GM23248 (cell line): ENCODE results near the gene RSL1D1. TPM values are rescaled to one million over a fixed set of nuclear protein-coding genes. Genes with fewer than 3 reads are reported as not detected.

ENCODE experiments used
- DNase-seq: peaks from one replicate; pipeline ENCODE4 v3.0.0-alpha.2; 2015
- H2AFZ ChIP-seq: fragments of 200-600 bp; sonication (generic); 2 replicates; pipeline ENCODE4 v1.6.1; 2016; ENCODE audit warnings: antibody characterized with exemption
- H3F3A ChIP-seq: fragments of 200-600 bp; sonication (generic); 2 replicates; pipeline ENCODE4 v1.6.1; 2016; ENCODE audit warnings: mild to moderate bottlenecking, antibody characterized with exemption, mixed run types; ENCODE audit not compliant: insufficient read depth
- H3K27ac ChIP-seq: fragments of 200-600 bp; sonication (generic); 2 replicates; pipeline ENCODE4 v1.5.1; 2016; ENCODE audit warnings: mild to moderate bottlenecking
- H3K27me3 ChIP-seq: fragments of 200-600 bp; sonication (generic); replicated peaks from 2 replicates; pipeline ENCODE4 v1.6.1; 2016; ENCODE audit warnings: mild to moderate bottlenecking; ENCODE audit not compliant: insufficient read depth
- H3K36me3 ChIP-seq: fragments of 200-600 bp; sonication (generic); 2 replicates; pipeline ENCODE4 v1.6.1; 2016; ENCODE audit warnings: low read depth, mild to moderate bottlenecking
- H3K4me1 ChIP-seq: fragments of 200-600 bp; sonication (generic); 2 replicates; pipeline ENCODE4 v1.6.1; 2016; ENCODE audit warnings: mild to moderate bottlenecking; ENCODE audit not compliant: insufficient read depth
- H3K4me2 ChIP-seq: fragments of 200-600 bp; sonication (generic); one replicate; pipeline ENCODE4 v1.6.1; 2016; ENCODE audit warnings: mild to moderate bottlenecking; ENCODE audit not compliant: unreplicated experiment
- H3K4me3 ChIP-seq: fragments of 200-600 bp; sonication (generic); 2 replicates; pipeline ENCODE4 v1.5.1; 2016; ENCODE audit warnings: mild to moderate bottlenecking
- H3K79me2 ChIP-seq: fragments of 200-600 bp; sonication (generic); 2 replicates; pipeline ENCODE4 v1.6.1; 2016; ENCODE audit warnings: mild to moderate bottlenecking; ENCODE audit not compliant: insufficient read depth
- H3K9ac ChIP-seq: fragments of 200-600 bp; sonication (generic); 2 replicates; pipeline ENCODE4 v1.6.1; 2016; ENCODE audit warnings: mild to moderate bottlenecking
- H3K9me2 ChIP-seq: fragments of 200-600 bp; sonication (generic); 2 replicates; pipeline ENCODE4 v1.6.1; 2016; ENCODE audit warnings: mixed run types, mild to moderate bottlenecking, moderate library complexity; ENCODE audit not compliant: insufficient read depth
- H3K9me3 ChIP-seq: fragments of 200-600 bp; sonication (generic); one replicate; pipeline ENCODE4 v1.6.1; 2017; ENCODE audit warnings: low read depth
- H4K20me1 ChIP-seq: fragments of 200-600 bp; sonication (generic); 2 replicates; pipeline ENCODE4 v1.6.0; 2016; ENCODE audit not compliant: insufficient read depth
- EZH2 ChIP-seq: fragments of 200-600 bp; sonication (generic); IDR thresholded peaks from 2 replicates; pipeline ENCODE4 v1.6.1; 2018; ENCODE audit warnings: antibody characterized with exemption, mild to moderate bottlenecking; ENCODE audit not compliant: insufficient read depth, poor library complexity, severe bottlenecking
- EZH2phosphoT487 ChIP-seq: fragments of 200-600 bp; sonication (generic); IDR thresholded peaks from 2 replicates; pipeline ENCODE4 v1.6.1; 2018; ENCODE audit warnings: antibody characterized with exemption, moderate library complexity, mild to moderate bottlenecking, low read depth; ENCODE audit not compliant: insufficient read depth
- WGBS, 2 experiments: methylation state at CpG; one replicate each; pipeline ENCODE4 v1.1.6; 2015 to 2017; ENCODE audit warnings: low lambda C conversion rate in 2 of 2, low coverage in 1 of 2; ENCODE audit errors: missing lambda C conversion rate in 2 of 2; 5-methylcytosine and 5-hydroxymethylcytosine counted together
- in situ Hi-C: fragments of 300-500 bp; cut with MboI; formaldehyde crosslinking; loops from 2 replicates; pipeline ENCODE4 v1.15.0; 2020
- polyA plus RNA-seq: library from polyadenylated mRNA; unstranded; fragments of >200 nt; fragmentation: Nextera tagmentation; extraction: Ambion mirVana; gene quantifications from 2 replicates; pipeline ENCODE4 v1.2.1, GENCODE V29; 2016
- total RNA-seq: library from RNA; depleted of rRNA; stranded (reverse); fragments of >200 nt; shearing (Covaris generic); gene quantifications from 2 replicates; pipeline ENCODE4 v1.2.3, GENCODE V29; 2014

Gene RSL1D1
- total and polyA plus RNA-seq, 2 experiments from 2014 or later, result 150 to 274 TPM

DNA sequence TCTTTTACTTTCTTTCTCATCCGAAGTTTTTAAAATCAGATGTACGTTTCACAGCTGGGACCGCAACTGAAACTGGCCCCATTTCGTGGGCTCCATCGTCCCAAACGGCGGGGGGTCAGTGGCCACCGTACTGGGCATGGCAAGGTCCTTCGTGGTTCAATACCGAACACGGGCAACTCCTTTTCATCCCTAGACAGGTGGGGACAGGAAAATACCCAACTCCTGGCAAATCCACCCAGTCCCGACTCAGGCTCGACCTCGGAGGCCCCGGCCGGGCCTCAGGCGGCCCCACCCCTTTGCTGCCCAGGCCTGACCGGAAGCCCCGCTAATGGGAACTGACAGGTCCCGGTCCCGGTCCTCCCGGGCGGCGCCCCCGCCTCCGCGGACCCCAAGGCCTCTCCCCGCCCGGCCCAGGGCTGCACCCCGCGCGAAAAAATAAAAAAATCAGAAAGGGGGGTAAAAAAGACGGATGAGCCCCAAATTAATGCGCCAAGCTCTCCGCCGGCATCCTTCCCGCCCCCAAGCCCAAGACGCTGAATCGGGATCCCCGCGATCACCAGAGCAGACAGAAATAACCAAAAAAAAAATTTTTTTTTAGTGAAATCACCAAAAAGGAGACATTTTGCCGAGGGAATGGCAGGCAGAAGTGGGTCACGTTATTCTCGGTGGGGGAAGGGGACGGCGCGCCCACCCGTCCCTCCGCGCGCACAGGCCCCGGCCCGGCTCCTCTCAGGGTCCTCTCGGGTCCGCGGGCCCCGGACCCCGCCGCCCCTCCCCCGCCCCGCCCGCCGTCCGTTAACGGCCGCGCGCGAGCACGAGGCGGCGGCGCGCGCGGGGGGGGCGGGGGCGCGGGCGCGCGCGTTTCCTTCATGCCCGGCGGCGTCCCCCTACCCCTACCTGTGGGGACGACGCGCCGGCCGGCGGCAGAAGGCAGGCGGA is 54.8 kb downstream of the RSL1D1 start:
- H3K9ac ChIP-seq, result peak overlapping the region; percentile 98
- H3K36me3 ChIP-seq, result no peaks in the 10 kb centered on the region; the same call in 1 of the 2 replicates
- H3K79me2 ChIP-seq, result peaks cover 75% of the 10 kb centered on the region
- 0 out of 2 replicates have a peak, but pooled peaks cover 13% of the 10 kb centered on the region for H4K20me1 ChIP-seq
- H2AFZ ChIP-seq, result peak overlapping the region; percentile 34; the same call in 1 of the 2 replicates
- no peaks in the 10 kb centered on the region for H3K27me3 ChIP-seq
- H3F3A ChIP-seq, result peaks cover 55% of the 10 kb centered on the region
- in situ Hi-C loops, result no loop called here
- peak overlapping the region; percentile 85 for H3K4me3 ChIP-seq
- H3K9me2 ChIP-seq, result no peaks in the 10 kb centered on the region; the same call in 1 of the 2 replicates
- TF ChIP-seq EZH2phosphoT487, result no peak
- no peak for TF ChIP-seq EZH2
- H3K4me2 ChIP-seq, result peak overlapping the region; percentile 86
- peak overlapping the region; percentile 90 for H3K27ac ChIP-seq
- DNase-seq, result peak; percentile 78
- peaks cover 55% of the 10 kb centered on the region for H3K4me1 ChIP-seq
- no peaks in the 10 kb centered on the region for H3K9me3 ChIP-seq
- WGBS, 2 experiments, result 2 to 4% methylated on average over 35 to 59 of the region's 93 CpGs

GRCh38 chr16:11795887-11796226 is 55.5 kb downstream of the RSL1D1 start:
- H3K36me3 ChIP-seq, result no peaks in the 10 kb centered on the region; the same call in 1 of the 2 replicates
- no peak for DNase-seq
- H3K27ac ChIP-seq, result peak overlapping the region; percentile 90
- peaks cover 82% of the 10 kb centered on the region for H3K79me2 ChIP-seq
- peak overlapping the region; percentile 86 for H3K4me2 ChIP-seq
- no peaks in the 10 kb centered on the region for H3K27me3 ChIP-seq
- no peaks in the 10 kb centered on the region; the same call in 1 of the 2 replicates for H3K9me2 ChIP-seq
- TF ChIP-seq EZH2phosphoT487 (no peak), EZH2 (no peak)
- H3K9ac ChIP-seq, result peak overlapping the region; percentile 98
- H2AFZ ChIP-seq, result peak overlapping the region; percentile 34; the same call in 1 of the 2 replicates
- H3K4me1 ChIP-seq, result peaks cover 49% of the 10 kb centered on the region
- in situ Hi-C loops, result no loop called here
- 35 to 43% methylated on average over 8 of the region's 8 CpGs for WGBS, 2 experiments
- H3K4me3 ChIP-seq, result peak overlapping the region; percentile 85
- H3F3A ChIP-seq, result peaks cover 52% of the 10 kb centered on the region
- H4K20me1 ChIP-seq, result 0 out of 2 replicates have a peak, but pooled peaks cover 13% of the 10 kb centered on the region
- H3K9me3 ChIP-seq, result no peaks in the 10 kb centered on the region

DNA sequence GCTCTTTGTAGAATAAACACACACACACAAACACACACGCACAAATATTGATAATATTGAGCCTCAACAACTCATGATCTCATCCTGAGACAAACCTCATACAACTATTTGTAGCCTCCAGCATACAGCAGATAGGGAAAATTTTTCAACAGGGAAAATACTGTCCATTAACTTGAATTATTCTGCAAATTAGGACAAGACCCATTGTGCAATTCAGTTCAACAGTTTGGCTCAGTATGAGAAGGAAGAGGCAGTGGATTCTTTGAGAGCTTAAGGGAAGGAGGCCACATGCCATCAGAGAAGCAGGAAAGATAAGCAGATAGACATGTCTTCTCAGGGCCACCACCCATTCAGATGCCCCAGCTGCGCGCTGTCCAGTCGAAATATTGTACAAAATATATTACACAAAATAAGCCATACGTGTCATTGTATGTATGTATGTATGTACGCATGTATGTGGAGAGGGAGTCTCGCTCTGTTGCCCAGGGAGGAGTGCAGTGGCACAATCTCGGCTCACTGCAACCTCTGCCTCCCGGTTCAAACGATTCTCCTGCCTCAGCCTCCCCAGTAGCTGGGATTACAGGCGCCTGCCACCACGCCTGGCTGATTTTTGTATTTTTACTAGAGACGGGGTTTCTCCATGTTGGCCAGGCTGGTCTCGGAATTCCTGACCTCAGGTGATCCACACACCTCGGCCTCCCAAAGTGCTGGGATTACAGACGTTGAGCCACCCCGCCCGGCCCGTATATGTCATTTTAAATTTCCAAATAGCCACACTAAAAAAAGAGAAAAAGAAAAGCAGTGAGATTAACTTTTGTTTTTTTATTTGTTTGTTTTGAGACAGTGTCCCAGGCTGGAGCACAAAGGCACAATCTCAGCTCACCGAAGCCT is 56.1 kb downstream of the RSL1D1 start:
- peaks cover 88% of the 10 kb centered on the region for H3K79me2 ChIP-seq
- peak overlapping the region; percentile 86 for H3K4me2 ChIP-seq
- peak overlapping the region; percentile 90 for H3K27ac ChIP-seq
- in situ Hi-C loops, result no loop called here
- H3K9me3 ChIP-seq, result no peaks in the 10 kb centered on the region
- peak; percentile 35 for DNase-seq
- H2AFZ ChIP-seq, result no peak overlapping the region
- H3K36me3 ChIP-seq, result peaks cover 1% of the 10 kb centered on the region; the same call in 1 of the 2 replicates
- H3K27me3 ChIP-seq, result no peaks in the 10 kb centered on the region
- H3K9me2 ChIP-seq, result no peaks in the 10 kb centered on the region; the same call in 1 of the 2 replicates
- peak overlapping the region; percentile 98 for H3K9ac ChIP-seq
- H3K4me3 ChIP-seq, result peak overlapping the region; percentile 85
- 85 to 86% methylated on average over 19 to 20 of the region's 20 CpGs for WGBS, 2 experiments
- TF ChIP-seq EZH2phosphoT487 (no peak), EZH2 (no peak)
- H3F3A ChIP-seq, result peaks cover 49% of the 10 kb centered on the region
- 0 out of 2 replicates have a peak, but pooled peaks cover 14% of the 10 kb centered on the region for H4K20me1 ChIP-seq
- peaks cover 43% of the 10 kb centered on the region for H3K4me1 ChIP-seq

- H3K9me3 ChIP-seq, result no peaks in the 10 kb centered on the region
- H3F3A ChIP-seq, result peaks cover 41% of the 10 kb centered on the region
- no peaks in the 10 kb centered on the region; the same call in 1 of the 2 replicates for H3K9me2 ChIP-seq
- no peak for DNase-seq
- H3K4me1 ChIP-seq, result peaks cover 42% of the 10 kb centered on the region
- in situ Hi-C loops, result no loop called here
- peak overlapping the region; percentile 86 for H3K4me2 ChIP-seq
- peak overlapping the region; percentile 85; the same call in 1 of the 2 replicates for H3K4me3 ChIP-seq
- H3K36me3 ChIP-seq, result peaks cover 4% of the 10 kb centered on the region; the same call in 1 of the 2 replicates
- 26 to 43% methylated on average over 2 of the region's 2 CpGs for WGBS, 2 experiments
- no peak overlapping the region for H2AFZ ChIP-seq
- peak overlapping the region; percentile 98; the same call in 1 of the 2 replicates for H3K9ac ChIP-seq
- peak overlapping the region; percentile 90 for H3K27ac ChIP-seq
- no peaks in the 10 kb centered on the region for H3K27me3 ChIP-seq
- 0 out of 2 replicates have a peak, but pooled peaks cover 22% of the 10 kb centered on the region for H4K20me1 ChIP-seq
- H3K79me2 ChIP-seq, result peaks cover 90% of the 10 kb centered on the region
- TF ChIP-seq EZH2phosphoT487, result no peak
- no peak for TF ChIP-seq EZH2
These were observed 56.9 kb downstream of the RSL1D1 start for GRCh38 chr16:11794447-11794846.
